ENCODE measurements around the gene VTCN1.

Gene VTCN1

GRCh38 chr1:117188170-117188815, 22.4 kb downstream of the VTCN1 start:
- no peak for TF ChIP-seq CTCF (IDR thresholded peaks at IDR 0.05; ENCODE audit: insufficient read depth, missing control alignments)
- FAIRE-seq (no peak), DNase-seq (ENCODE audit: insufficient read length, low spot score) (no peak)

GRCh38 chr1:117183112-117183511, 27.6 kb downstream of the VTCN1 start:
- FAIRE-seq: no peak
- DNase-seq (ENCODE audit: insufficient read length, low spot score): no peak
- no peak for TF ChIP-seq CTCF (IDR thresholded peaks at IDR 0.05; ENCODE audit: insufficient read depth, missing control alignments)

GRCh38 chr1:117182319-117182718, 28.4 kb downstream of the VTCN1 start:
- no peak for DNase-seq (ENCODE audit: insufficient read length, low spot score)
- TF ChIP-seq CTCF (IDR thresholded peaks at IDR 0.05; ENCODE audit: insufficient read depth, missing control alignments): no peak
- no peak for FAIRE-seq

GRCh38 chr1:117181630-117182041, 29.1 kb downstream of the VTCN1 start:
- DNase-seq (ENCODE audit: insufficient read length, low spot score): no peak
- no peak for TF ChIP-seq CTCF (IDR thresholded peaks at IDR 0.05; ENCODE audit: insufficient read depth, missing control alignments)
- FAIRE-seq: no peak

- no peak for DNase-seq (ENCODE audit: insufficient read length, low spot score)
- TF ChIP-seq CTCF (IDR thresholded peaks at IDR 0.05; ENCODE audit: insufficient read depth, missing control alignments): no peak
- no peak for FAIRE-seq
These were observed 30.4 kb downstream of the VTCN1 start for GRCh38 chr1:117180147-117180967.

GRCh38 chr1:117179471-117179870, 31.3 kb downstream of the VTCN1 start:
- FAIRE-seq: no peak
- no peak for DNase-seq (ENCODE audit: insufficient read length, low spot score)
- TF ChIP-seq CTCF (IDR thresholded peaks at IDR 0.05; ENCODE audit: insufficient read depth, missing control alignments): no peak

GRCh38 chr1:117178756-117179155, 32.0 kb downstream of the VTCN1 start:
- DNase-seq (ENCODE audit: insufficient read length, low spot score): no peak
- FAIRE-seq: no peak
- no peak for TF ChIP-seq CTCF (IDR thresholded peaks at IDR 0.05; ENCODE audit: insufficient read depth, missing control alignments)
